Hepatocyte (in vitro differentiated cells): ENCODE results near the gene CLEC16A. TPM values are rescaled to one million over a fixed set of nuclear protein-coding genes. Genes with fewer than 3 reads are reported as not detected.

ENCODE experiments used
- DNase-seq: peaks from one replicate; pipeline ENCODE4 v3.0.0-alpha.2; 2016; ENCODE audit warnings: low spot score
- H2AFZ ChIP-seq: fragments of 200-600 bp; sonication (generic); 2 replicates; pipeline ENCODE4 v1.6.0; 2016; ENCODE audit warnings: antibody characterized with exemption, mild to moderate bottlenecking
- H3K27ac ChIP-seq: fragments of 200-600 bp; sonication (generic); 2 replicates; pipeline ENCODE4 v1.5.1; 2016; ENCODE audit warnings: mild to moderate bottlenecking
- H3K27me3 ChIP-seq: fragments of 200-600 bp; sonication (generic); 2 replicates; pipeline ENCODE4 v1.6.1; 2016
- H3K36me3 ChIP-seq: fragments of 200-600 bp; sonication (generic); replicated peaks from 2 replicates; pipeline ENCODE4 v1.5.1; 2016; ENCODE audit warnings: low read depth; ENCODE audit not compliant: insufficient read depth
- H3K4me1 ChIP-seq: fragments of 200-600 bp; sonication (generic); 2 replicates; pipeline ENCODE4 v1.5.1; 2016; ENCODE audit warnings: mild to moderate bottlenecking, moderate library complexity; ENCODE audit not compliant: insufficient read depth
- H3K4me2 ChIP-seq: fragments of 200-600 bp; sonication (generic); 2 replicates; pipeline ENCODE4 v1.6.0; 2016
- H3K4me3 ChIP-seq: fragments of 200-600 bp; sonication (generic); 2 replicates; pipeline ENCODE4 v1.5.1; 2016; ENCODE audit warnings: mild to moderate bottlenecking
- H3K79me2 ChIP-seq: fragments of 200-600 bp; sonication (generic); 2 replicates; pipeline ENCODE4 v1.6.0; 2017; ENCODE audit warnings: mild to moderate bottlenecking
- H3K9me2 ChIP-seq: fragments of 200-600 bp; sonication (generic); replicated peaks from 2 replicates; pipeline ENCODE4 v1.6.0; 2017; ENCODE audit warnings: mild to moderate bottlenecking; ENCODE audit not compliant: insufficient read depth
- H3K9me3 ChIP-seq: fragments of 200-600 bp; sonication (generic); 2 replicates; pipeline ENCODE4 v1.5.1; 2016; ENCODE audit warnings: low read depth, mild to moderate bottlenecking
- H4K20me1 ChIP-seq: fragments of 200-600 bp; sonication (generic); 2 replicates; pipeline ENCODE4 v1.6.0; 2016; ENCODE audit warnings: mild to moderate bottlenecking; ENCODE audit not compliant: insufficient read depth, poor library complexity, severe bottlenecking
- EZH2 ChIP-seq: fragments of 200-600 bp; sonication (generic); IDR thresholded peaks from 2 replicates; pipeline ENCODE4 v1.6.1; 2016; ENCODE audit warnings: antibody characterized with exemption, mild to moderate bottlenecking, borderline replicate concordance
- EZH2phosphoT487 ChIP-seq: fragments of 200-600 bp; sonication (generic); IDR thresholded peaks from one replicate; pipeline ENCODE4 v1.6.1; 2018; ENCODE audit warnings: antibody characterized with exemption, mild to moderate bottlenecking, low read depth, moderate library complexity; ENCODE audit not compliant: unreplicated experiment, severe bottlenecking
- WGBS: methylation state at CpG from one replicate; pipeline ENCODE4 v1.1.6; 2016; ENCODE audit warnings: low lambda C conversion rate; ENCODE audit errors: missing lambda C conversion rate; 5-methylcytosine and 5-hydroxymethylcytosine counted together
- polyA plus RNA-seq: library from polyadenylated mRNA; unstranded; fragments of >200 nt; fragmentation: Nextera tagmentation; extraction: Ambion mirVana; gene quantifications from 2 replicates; pipeline ENCODE4 v1.2.1, GENCODE V29; 2016
- total RNA-seq: library from RNA; depleted of rRNA; stranded (reverse); fragments of >200 nt; gene quantifications from 2 replicates; pipeline ENCODE4 v1.2.3, GENCODE V29; 2014
- TF ChIP-seq, protein P1 (sequence below): fragments of 200-600 bp; sonication (generic); IDR thresholded peaks from 2 replicates; pipeline ENCODE4 v1.5.1; 2016; ENCODE audit warnings: antibody characterized with exemption, mild to moderate bottlenecking; ENCODE audit not compliant: poor library complexity

CLEC16A gene
- total and polyA plus RNA-seq, 2 experiments from 2014 or later, result 22.3 to 22.6 TPM

DNA sequence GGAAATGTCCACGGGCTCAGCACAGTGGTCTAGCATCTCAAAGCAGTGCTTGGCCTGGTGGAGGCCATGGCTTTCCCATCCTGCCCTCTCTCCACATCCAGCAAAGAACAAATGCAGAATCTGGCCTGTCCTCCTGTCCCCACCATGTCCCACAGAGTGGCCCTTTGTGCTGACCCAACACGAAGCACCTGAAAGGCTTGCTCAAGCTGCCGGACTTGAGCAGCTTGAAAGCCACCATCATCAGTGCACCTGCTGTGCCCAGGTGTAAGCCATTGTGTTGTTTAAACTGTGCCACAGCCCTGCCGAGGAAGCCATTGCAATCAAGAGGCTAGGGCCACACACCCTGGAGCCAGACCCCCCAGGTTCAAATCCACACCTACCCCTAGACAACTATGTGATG, 196.1 kb downstream of the CLEC16A start:
- Histone ChIP-seq H4K20me1 (no peaks in the 10 kb centered on the region), H3K27me3 (no peaks in the 10 kb centered on the region), H3K9me2 (no peaks in the 10 kb centered on the region), H3K79me2 (no peaks in the 10 kb centered on the region), H2AFZ (no peak overlapping the region), H3K36me3 (no peaks in the 10 kb centered on the region), H3K9me3 (no peaks in the 10 kb centered on the region), H3K27ac (no peak overlapping the region), H3K4me1 (peaks cover 20% of the 10 kb centered on the region), H3K4me2 (no peak overlapping the region), H3K4me3 (no peak overlapping the region)
- no peak for TF ChIP-seq EZH2
- no peak for TF ChIP-seq EZH2phosphoT487
- TF ChIP-seq, protein P1, sequence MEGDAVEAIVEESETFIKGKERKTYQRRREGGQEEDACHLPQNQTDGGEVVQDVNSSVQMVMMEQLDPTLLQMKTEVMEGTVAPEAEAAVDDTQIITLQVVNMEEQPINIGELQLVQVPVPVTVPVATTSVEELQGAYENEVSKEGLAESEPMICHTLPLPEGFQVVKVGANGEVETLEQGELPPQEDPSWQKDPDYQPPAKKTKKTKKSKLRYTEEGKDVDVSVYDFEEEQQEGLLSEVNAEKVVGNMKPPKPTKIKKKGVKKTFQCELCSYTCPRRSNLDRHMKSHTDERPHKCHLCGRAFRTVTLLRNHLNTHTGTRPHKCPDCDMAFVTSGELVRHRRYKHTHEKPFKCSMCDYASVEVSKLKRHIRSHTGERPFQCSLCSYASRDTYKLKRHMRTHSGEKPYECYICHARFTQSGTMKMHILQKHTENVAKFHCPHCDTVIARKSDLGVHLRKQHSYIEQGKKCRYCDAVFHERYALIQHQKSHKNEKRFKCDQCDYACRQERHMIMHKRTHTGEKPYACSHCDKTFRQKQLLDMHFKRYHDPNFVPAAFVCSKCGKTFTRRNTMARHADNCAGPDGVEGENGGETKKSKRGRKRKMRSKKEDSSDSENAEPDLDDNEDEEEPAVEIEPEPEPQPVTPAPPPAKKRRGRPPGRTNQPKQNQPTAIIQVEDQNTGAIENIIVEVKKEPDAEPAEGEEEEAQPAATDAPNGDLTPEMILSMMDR, result no peak
- 89% methylated on average over 4 of the region's 4 CpGs for WGBS
- no peak for DNase-seq

DNA sequence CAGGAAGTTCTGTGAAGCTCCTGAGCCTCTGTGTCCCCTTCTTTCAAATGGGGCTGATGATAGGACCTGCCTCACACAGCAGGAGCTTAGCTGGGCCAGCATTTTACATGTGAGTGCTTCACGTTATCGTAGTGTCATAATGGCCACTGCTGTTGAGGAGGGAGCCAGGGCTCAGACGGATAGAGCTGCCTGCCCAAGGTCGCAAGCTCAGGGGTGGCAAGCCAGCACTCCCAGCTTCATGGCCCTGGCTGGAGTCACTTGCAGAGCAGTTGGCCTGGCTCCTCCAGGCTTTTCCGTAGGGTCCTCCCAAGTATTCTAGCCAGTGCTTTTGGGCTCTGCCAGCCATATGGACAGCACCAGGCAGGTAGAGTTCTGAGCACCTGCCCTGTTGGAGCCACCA, 196.5 kb downstream of the CLEC16A start:
- Histone ChIP-seq H2AFZ (no peak overlapping the region), H3K4me2 (no peak overlapping the region), H3K9me3 (no peaks in the 10 kb centered on the region), H3K4me1 (peaks cover 17% of the 10 kb centered on the region), H3K4me3 (no peak overlapping the region), H3K27me3 (no peaks in the 10 kb centered on the region), H3K9me2 (no peaks in the 10 kb centered on the region), H3K79me2 (no peaks in the 10 kb centered on the region), H3K27ac (no peak overlapping the region), H4K20me1 (no peaks in the 10 kb centered on the region), H3K36me3 (no peaks in the 10 kb centered on the region)
- DNase-seq, result no peak
- 87% methylated on average over 5 of the region's 5 CpGs for WGBS
- TF ChIP-seq, protein P1, result no peak
- TF ChIP-seq EZH2 (no peak), EZH2phosphoT487 (no peak)

DNA sequence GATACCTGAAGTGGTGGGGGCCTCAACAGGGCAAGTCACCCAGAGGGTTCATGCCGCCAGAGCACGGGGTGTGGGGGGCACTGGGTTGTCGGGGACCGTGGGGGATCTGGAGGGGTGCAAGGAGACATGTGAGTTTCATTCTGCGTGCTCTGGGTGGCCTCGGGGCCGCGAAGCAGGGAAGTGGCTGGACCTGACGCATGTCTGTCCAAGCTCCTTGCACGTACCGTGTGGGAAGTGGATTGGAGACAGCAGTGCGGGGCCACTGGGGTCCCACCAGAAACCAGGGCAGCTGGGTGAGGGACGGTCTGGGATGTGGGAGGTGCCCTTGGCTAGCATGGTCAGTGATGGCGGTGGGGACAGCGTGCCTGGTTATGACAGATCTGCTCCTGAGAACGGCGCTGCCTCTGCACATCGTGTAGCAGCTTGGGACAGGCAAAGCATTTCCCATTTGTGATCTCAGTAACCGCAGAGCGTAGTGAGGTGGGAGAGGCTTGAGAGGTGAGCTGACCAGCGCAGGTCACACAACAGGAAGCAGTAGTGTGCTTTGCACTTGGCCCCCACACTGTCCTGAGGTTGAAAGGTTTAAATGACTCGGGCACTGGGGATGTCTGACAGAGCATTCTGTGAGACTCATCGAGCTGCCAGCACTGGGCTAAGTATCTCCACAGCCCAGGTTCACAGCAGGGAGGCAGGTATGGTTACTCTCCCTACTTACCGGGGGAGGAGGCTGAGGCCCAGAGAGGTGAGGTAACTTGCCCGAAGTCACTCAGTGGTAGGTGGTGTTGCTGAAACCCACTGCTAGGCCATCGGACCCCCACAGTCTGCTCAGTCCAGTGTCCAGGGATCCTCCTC, 197.3 kb downstream of the CLEC16A start:
- TF ChIP-seq EZH2phosphoT487 (no peak), EZH2 (no peak)
- TF ChIP-seq, protein P1, result no peak
- Histone ChIP-seq H3K9me2 (no peaks in the 10 kb centered on the region), H3K27me3 (no peaks in the 10 kb centered on the region), H3K27ac (no peak overlapping the region), H3K36me3 (no peaks in the 10 kb centered on the region), H2AFZ (no peak overlapping the region), H4K20me1 (no peaks in the 10 kb centered on the region), H3K4me1 (peaks cover 11% of the 10 kb centered on the region), H3K9me3 (no peaks in the 10 kb centered on the region), H3K79me2 (no peaks in the 10 kb centered on the region), H3K4me2 (no peak overlapping the region), H3K4me3 (no peak overlapping the region)
- no peak for DNase-seq
- 94% methylated on average over 18 of the region's 26 CpGs for WGBS
